ENCODE measurements around the gene LRP11.
"Not testable (repeated sequence)": the region's sequence is repeated elsewhere in the genome, so short reads cannot be mapped to it uniquely, and the experiment has no call there.

The LRP11 gene

DNA sequence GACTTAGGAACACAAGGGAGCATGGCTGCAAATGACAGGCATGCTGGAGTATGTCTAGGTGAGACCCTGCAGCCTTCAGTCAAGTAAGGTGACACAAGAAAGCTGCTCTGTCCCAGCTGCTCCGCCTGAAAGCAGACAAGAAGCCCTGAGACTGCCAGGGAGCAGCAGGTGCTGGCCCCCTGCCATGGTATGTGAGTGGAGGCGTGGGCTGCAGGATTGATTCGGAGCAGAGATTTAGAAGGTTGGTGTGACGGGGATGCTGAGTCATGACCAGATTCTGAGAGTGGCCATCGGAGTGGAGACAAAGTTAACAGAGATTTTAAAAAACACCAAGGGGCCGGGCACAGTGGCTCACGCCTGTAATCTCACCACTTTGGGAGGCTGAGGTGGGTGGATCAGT lies 17.8 kb downstream of the LRP11 start:
- peak; percentile 93 for DNase-seq

DNA sequence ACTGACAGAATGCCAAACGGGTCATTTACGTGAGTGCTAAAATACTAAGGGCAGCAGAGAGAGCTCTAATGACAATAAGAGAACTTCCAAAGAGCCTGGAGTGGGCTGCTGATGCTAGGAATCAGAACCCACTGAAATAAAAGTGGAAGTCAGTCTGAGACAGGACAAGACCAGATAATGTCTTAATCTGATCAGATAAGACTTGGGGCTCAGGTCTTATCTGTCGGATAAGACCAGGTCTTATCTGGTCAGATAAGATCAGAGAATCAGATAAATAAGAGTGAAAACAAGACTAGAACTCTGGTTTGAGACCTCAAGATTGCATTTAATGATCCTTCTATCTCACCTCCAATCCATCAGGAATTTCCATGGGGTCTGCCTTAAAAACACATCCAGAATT lies 18.6 kb downstream of the LRP11 start:
- DNase-seq, result no peak

GRCh38 chr6:149844480-149844879 lies 19.7 kb downstream of the LRP11 start:
- DNase-seq, result no peak

- DNase-seq, result not testable (repeated sequence)
These were observed 20.1 kb downstream of the LRP11 start for GRCh38 chr6:149844036-149844435.

DNA sequence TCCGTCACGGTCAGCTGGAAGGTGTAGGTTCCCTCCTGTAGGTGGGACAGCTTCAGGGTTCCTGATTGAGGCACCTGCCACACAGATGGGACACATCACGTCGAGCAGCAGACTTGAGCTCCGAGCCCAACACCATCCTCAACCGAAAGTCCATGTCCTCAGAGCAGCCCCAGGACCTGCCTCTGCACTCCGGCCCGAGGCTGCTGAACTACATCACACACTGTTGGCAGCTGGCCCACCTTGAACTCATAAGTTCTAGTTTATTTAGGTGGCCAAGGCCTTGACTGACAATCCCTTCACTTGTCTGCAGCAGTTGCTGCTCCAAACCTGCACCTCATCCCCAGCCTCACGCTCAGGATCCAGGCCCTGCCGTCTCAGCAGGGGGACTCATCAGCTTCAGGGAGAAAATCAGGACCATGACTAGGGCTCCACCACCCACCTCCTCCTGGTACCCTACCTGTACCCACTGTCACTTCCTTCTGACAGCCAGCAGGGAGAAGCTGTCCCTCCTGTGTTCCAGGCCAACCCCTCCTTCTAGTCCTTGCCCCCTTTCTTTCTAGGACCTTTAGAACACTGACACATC lies 21.0 kb downstream of the LRP11 start:
- DNase-seq, result no peak

DNA sequence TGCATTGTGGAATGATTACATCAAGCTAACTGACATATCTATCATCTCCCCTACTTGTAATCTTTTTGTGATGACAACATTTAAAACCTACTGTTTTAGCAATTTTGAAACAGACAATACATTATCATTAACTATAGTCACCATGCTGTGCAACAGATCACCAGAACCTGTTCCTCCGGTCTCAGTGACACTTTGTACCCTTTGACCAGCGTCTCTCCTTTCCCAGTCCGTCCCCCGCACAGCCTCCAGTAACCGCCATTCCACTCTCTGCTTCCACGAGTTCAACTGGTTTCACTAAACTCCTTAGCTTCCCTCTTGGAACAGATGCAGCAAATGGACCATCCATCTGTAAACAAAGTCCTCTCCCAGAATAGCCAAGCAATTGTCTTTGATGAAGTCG lies 21.8 kb downstream of the LRP11 start:
- no peak for DNase-seq

DNA sequence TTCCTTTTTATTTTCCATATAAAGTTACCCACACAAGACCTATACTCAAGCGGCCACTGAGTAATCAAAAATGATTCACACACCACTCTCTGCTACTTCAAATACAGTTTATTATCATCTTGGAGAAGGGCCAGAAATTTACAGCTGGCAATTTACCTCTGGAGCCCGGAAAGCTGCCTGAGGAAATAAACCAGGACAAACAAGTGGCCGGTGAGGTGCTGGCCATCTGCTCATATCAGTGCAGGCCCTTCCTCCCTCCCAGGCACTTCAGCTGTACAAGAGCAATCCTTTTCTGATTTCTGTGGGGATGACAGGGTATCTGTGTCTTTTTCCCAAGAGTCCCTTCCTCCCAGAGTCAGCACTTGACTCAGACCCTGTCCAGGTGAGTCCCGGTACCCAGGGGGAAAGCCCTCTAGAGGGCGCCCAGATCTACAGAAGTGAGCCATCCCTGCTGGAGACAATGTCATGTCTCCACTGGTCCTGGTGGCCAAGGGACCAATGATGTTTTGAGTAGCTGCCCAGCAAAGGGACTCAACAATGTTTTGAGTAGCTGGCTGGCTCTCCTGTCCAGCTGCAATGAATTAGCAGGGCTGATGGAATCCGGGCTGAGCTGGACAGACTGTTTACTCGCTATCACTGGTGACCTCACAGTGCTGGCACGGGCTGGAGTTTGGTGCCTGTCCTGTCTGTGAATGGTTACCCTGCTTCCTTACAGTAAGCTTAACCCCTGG lies 23.6 kb downstream of the LRP11 start:
- DNase-seq, result peak; percentile 48

GRCh38 chr6:149834513-149835481 lies 29.4 kb downstream of the LRP11 start:
- peak; percentile 41 for DNase-seq

DNA sequence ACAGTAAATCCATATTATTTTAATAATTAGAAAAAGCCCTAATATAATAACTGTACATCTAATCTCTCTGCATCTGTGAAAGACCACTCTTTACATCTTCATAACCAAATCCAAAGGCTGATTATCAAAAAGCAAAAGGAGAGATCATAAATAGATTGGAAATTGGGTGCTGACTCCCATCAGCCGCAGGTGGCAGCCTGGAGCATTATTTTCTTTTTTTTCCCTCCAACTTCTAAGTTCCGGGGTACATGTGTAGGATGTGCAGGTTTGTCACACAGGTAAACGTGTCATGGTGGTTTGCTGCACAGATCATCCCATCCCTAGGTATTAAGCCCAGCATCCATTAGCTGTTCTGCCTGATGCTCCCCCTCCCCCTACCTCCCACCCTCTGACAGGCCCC lies 30.5 kb downstream of the LRP11 start:
- DNase-seq, result no peak

DNA sequence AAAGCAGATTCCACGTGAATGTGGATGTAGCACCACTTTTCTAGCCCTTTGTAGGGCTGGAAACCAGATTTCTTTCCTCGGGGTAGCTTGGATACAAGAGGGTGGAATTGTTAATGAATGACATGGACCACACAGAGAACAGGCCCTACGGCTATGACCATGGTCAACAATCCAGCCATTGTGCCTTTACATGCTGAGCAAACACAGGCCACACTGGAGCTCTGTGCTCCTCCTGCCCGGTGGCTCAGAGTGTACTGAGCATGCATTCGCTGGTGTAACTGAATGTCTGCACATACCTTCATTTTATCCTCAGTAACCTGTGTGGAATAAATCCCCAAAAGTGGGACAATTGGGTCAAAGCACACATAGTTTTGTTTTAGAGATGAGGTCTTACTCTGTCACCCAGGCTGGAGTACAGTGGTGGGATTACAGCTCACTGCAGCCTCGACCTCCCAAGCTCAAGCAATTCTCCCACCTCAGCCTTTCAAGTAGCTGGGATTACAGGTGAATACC lies 32.8 kb downstream of the LRP11 start:
- DNase-seq, result no peak

DNA sequence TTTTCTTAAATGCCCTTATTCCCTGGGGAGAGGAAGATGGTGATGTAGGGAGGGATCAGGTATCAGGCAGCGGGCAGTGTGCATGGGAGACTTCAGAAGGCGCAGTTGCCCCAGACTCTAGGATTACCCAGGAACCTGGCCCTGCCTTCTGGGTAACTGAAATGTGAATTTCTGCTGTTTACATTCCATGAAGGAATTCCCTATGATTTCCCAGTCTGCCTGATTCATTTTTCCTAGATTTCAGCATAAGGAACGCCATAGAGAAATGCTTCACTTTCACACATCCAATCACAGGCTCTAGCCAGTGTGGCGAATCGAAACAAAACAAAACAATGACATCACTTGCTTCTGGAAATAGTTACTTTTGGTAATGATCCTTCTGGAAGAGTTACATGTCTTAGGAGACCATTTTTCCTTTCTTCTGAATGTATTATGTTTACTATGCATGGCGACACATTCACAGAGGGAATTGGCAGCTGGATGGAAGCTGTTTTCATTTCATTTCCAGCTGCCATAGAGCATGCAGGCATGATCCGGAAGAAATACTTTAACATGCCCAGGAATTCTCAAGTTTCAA lies 33.3 kb downstream of the LRP11 start:
- peak; percentile 5 for DNase-seq

DNA sequence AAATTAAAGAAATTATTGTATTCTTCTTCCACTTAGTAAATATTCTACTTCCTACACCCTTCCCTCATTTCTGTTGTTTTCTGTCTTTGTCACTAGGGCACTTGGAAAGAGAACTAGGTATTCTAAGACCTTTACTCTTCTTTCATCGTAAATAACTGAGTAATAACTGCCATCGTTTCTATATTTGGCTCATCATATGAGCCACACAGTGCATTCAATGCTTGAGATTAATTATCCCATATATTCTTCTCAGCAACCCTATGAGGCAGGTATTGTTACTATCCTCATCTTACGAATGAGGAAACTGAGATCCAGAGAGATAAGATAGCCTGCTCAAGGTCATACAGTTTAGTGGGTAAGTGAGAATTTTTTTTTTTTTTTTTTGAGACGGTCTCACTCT lies 38.9 kb downstream of the LRP11 start:
- DNase-seq, result no peak

DNA sequence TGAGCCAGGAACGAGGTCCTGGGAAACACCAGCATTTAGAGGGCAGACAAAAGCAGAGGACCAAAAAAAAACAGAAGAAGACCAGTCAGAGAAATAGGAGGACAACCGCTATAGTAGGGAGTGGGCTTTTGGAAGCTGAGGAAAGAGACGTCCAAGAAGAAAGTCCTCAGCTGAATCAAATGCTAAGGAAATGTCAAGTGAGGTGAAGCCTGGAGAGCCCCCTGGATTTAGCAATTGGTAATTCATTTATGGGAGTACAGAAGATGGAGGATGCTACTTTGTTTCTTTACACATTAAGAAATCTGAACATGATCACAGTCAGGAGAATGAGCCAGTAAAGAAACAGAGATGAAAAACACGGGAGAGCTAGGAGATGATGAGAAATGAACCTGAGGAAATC lies 41.1 kb downstream of the LRP11 start:
- no peak for DNase-seq

DNA sequence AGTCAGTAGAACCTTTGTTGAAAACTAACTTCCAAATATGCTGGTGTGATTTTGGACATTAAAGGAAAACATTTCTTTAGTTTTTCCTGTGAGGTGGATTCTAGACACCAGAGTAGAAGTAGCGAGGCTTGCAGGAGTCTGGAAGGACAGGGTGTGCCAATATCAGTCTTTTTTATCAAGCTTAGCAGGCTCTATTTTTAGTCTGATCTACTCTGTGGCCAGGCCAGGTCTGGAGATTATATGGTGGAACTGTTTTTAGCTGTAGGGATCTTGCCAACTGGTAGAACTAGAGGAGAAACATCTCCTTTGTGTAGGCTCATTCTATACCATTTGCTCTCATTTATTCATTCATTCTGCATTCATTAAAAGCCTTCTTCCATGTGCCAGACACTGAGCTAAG lies 42.7 kb downstream of the LRP11 start:
- no peak for DNase-seq

DNA sequence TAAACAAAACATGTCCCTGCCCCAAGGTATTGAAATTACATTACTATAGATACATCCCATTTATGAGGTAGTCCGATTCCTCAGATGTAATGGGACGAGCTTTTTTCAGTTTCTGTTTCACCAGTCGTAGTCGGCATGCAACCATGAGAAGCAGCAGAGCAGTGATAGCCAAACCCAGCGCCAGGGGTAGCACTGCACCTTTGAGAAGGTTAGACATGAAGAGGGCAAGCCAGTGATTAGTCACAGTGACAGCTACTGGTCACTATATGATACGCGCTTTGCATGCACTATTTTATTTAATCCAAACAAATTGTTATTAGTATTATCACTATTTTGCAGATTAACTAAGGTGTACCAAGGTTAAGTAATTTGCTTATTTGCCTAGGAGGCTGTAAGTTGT lies 43.7 kb downstream of the LRP11 start:
- DNase-seq, result no peak

DNA sequence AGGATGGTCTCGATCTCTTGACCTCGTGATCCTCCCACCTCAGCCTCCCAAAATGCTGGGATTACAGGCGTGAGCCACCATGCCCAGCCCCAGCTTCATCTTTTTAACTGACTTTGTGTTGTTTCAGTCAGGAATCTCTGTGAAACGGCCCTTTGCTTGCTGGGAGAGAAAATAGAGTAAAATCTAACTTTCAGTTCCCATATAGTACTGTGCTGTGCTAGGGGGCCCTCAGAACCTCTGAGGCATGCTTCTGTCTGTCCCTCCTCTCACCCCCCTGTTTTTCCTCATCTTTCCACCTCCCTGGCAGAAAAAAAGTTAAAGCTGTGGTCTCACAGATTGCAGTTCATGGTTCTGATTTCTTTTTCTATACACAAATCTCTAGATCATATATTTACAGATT lies 48.4 kb downstream of the LRP11 start:
- DNase-seq, result no peak

- no peak for DNase-seq
These were observed 50.8 kb downstream of the LRP11 start for GRCh38 chr6:149813351-149813750.

DNA sequence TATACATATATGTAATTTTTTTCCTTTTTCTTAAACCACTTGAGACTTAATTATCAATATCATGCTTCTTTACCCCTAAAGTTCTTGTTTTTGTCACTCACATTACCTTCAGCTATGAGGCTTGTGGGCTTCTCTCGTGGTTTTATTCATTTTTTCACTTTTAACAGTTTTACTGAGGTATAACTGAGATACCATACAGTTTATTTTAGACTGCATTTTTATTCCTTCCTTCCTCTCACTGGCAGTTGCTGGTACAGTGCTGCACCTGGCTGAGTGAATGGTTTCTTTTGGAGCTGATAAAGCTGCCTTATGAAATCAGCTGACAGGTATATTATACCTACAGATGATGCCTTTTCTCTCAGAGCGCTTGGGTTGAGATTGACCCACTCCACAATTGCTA lies 54.4 kb downstream of the LRP11 start:
- DNase-seq, result no peak

GRCh38 chr6:149806127-149806526 lies 58.0 kb downstream of the LRP11 start:
- no peak for DNase-seq

GRCh38 chr6:149783551-149783950 lies 80.6 kb downstream of the LRP11 start:
- no peak for DNase-seq

- peak; percentile 6 for DNase-seq
These were observed 81.8 kb downstream of the LRP11 start for GRCh38 chr6:149782337-149782736.

- no peak for DNase-seq
These were observed 82.4 kb downstream of the LRP11 start for GRCh38 chr6:149781715-149782114.

DNA sequence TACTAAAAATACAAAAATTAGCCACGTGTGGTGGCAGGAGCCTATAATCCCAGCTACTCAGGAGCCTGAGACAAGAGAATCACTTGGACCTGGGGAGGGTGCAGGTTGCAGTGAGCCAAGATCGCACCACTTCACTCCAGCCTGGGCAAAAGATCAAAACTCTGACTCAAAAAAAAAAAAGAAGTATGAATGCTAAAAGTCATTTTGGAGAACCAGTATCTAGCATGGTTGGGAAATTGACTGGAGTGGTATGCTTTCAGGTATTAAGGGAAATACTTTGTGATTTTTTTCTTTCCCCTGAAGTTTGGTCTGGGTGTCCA lies 84.6 kb downstream of the LRP11 start:
- no peak for DNase-seq
